TTC549 (cell line): ENCODE results near the gene IFT22.
"Not testable (repeated sequence)": the region's sequence is repeated elsewhere in the genome, so short reads cannot be mapped to it uniquely, and the experiment has no call there.

Source experiments
- FAIRE-seq: peaks from 2 replicates; lab custom pipeline; 2012; peaks lifted over from hg19 to GRCh38; lab: Jason Lieb, UNC

The IFT22 gene

DNA sequence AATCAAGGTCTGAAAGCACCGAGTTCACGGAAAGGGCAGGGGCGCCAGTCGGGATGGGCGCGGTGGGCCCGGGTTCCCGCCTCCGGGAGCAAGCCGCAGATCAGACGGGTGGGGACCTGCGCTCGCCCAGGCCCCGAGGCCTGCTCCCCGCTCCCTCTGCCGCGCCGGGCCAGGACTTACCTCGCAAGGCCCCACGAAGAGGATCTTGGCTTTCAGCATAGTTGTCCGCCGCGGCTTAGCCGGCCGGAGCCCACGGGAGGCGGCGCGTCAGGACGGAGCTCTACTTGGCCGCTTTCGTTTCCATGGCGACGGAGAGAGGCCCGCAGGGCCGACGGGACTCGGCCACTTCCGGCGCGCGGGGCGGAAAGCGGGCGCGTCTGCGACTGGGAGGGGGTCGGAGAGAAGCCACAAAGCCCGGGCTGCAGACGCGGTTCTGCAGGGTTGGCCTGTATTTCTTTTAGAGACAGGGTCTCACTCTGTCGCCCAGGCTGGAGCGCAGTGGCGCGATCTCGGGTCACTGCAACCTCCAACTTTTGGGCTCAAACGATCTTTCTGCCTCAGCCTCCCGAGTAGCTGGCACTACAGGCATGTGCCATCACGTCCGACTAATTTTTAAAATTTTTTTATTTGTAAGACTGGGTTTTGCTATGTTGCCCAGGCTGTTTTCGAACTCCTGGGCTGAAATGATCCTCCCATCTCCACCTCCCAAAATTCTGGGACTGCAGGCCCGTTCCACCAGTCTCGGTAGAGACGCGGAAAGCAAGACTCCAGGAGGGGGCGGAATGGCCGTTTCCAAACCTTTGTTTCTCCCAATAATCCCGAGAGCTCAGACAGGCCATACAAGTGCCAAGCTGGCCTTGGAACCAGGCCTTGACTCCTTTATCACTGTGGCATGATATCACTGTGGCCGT, at the start of gene IFT22:
Gene IFT22 (minus strand): TSS at position 322 of the 911 bp plus-strand sequence. CDS start 103 bp downstream, at position 219.
- no peak for FAIRE-seq

DNA sequence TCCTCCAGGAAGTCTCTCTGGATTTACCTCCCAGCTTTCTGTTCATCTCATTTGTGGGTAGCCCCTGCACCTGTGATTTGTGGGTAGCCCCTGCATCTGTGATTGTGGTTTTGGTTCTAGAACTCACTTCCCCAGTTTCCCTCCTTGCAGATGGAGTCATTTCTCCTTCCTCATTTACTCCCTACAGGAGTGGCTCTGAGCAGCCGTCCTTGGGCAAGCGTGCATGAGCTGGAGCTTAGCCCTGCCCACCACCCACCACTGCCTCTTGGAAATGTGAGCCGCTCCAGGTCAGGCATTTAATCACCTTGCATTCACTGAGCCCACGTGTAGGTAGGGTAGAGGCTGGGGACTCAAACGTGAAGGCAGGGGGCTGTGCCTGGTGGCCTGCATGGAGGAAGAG, 49.2 kb upstream of the IFT22 start:
- FAIRE-seq: no peak

DNA sequence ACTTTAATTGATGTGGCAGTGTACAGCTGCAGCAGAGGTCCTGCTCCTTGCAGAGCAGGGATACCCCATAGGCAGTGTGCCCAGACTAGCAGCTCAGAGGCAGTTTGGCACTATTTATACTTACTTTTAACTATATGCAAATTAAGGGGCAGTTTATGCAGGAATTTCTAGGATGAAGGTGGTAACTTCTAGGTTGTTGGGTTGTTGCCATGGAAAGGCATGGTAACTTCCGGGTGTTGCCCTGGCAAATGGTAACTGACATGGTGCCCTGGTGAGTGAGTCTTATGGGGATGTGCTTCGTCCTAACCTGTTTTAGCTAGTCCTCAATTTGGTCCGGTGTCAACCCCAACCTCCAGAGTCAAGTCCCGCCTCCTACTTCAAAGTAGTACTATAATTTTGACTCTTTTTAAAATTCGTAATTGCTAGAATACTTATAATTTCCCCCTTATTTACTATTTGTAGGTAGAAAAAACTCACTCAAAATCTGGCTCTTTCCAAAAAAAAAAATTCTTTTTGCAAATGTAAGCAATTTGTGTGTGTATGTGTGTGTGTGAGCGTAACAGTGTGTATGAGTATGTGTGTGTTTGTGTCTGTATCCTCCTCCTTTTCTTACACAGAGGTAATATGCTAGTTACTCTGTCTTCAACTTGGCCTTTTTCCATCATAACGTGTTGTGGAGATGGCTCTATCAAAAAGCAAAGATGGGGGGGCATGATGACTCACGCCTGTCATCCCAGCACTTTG, 47.0 kb upstream of the IFT22 start:
- no peak for FAIRE-seq

DNA sequence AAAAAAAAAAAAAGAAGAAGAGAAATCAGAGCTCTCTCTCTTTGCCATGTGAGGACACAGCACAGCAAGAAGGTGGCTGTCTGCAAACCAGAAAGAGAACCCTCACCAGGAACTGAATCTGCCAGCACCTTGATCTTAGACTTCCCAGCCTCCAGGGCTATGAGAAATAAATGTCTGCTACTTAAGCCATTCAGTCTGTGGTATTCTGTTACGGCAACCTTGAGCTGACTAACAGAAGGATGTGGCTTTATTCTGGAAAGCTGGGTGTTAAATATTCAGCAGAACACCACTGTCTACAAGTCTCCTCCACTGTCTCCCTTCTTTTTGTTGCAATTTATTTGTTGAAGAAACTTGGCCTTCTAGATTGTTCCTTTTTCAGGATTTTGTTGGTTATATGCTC, 46.1 kb upstream of the IFT22 start:
- FAIRE-seq: no peak

DNA sequence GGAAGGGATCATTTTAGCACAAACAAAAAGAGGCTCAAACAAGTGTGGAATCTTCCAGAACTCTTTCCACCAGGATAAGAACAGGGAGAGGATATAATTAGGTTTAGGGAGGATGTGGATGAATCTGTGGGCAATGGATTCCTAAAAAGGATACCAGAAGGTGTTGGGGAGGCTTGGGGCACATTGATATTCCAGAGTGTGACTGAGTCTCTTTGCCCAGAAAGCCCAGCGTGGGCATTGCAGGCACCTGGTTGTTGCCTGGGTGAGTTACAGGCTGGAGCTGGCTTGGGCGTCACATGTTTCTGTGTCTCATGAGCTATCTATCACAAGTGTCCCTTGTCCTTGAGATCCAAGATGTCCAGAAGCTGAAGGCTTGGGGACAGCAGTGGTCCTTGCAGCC, 44.3 kb upstream of the IFT22 start:
- no peak for FAIRE-seq

DNA sequence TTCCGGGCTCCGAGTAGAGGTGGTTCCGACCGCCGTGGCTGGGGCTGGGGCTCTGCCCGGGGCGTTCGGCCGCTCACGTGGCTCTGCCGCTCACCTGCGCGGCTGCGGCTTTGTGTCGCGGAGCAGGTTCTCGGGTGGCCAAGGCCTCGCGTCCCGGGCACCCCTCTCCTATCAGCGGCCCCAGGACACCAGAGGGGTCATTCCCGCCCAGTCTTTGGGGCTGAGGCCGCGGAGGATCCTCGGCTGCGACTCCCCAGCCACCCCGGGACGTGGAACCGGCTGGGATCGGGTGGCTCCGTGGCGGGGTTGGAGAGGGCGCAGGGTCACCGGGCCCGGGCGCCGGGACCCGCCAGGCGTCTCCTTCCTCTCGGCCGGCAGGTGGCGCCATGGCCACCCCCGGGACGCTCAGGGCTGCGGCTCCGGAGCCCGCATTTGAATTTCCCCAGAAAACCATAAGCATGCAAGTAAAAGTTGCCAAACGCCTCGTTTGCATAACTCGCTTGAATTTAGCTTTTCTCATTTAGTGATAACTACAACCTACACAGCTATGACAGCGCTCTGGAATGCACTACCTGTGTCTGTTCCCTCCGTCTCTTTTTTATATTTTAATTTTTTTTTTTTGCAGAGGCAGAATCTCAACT, 42.2 kb upstream of the IFT22 start:
- no peak for FAIRE-seq

DNA sequence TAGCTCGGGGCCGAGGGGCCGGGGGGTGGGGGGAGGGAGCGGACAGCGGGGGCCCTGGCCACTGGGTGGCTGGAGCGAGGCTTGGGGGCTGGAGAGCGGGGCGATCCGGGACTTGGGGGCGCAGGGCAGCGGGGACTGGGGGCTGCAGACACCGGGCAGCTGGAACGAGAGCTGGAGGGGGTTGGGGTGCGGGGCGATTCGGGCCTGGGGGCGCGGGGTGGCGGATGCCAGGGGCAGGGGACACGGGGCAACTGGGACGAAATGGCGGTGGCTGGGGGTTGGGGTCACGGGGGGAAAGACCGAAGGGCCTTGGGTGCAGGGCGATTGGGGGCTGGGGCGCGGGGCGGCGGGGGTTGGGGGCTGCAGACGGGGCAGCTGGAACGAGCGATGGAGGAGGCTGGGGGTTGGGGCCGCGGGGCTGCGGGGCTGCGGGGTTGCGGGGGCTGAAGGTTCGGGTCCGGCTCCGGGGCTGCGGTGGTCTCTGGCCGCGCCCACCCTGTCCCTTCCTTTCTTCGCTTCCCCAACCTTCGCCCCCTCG, 41.7 kb upstream of the IFT22 start:
- FAIRE-seq: no peak

DNA sequence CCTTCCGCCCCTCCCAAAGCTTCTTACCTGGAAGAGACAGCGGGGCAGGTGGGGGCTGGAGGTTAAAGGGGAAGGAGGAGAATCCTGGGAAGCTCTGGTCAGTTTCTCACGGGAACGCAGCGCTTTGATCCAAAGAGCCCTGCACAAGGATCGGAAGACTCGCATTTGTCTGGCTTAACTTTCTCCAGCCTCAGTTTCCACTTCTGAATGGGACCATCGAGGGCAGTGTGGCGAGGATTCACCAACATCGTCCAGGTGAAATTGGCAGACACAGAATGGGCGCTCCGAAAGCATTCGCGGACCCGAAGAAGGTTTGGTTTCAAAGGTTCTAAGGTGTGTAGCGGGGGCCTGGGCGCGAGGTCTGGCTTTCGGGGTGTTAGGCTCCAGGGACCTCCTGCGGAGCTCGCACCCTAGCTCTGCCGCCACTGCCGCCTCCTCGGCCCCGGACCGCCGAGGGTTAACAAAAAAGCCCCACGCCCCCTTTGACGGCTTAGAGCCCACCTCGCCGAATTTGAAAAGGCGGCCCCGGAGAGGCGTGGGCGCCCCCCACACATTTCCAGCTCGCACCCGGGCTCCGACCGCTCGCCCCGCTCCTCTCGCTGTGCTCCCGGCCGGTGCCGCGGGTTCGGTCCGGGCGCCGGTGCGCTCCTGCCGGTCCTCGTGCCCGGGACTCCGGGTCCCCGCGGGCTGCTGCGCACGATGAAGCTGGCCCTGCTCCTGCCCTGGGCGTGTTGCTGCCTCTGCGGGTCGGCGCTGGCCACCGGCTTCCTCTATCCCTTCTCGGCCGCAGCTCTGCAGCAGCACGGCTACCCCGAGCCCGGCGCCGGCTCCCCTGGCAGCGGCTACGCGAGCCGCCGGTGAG, 41.0 kb upstream of the IFT22 start, which contains the start of gene COL26A1:
Gene COL26A1 (plus strand): TSS at position 542 of the 862 bp plus-strand sequence. CDS start 158 bp downstream, at position 700.
- no peak for FAIRE-seq

DNA sequence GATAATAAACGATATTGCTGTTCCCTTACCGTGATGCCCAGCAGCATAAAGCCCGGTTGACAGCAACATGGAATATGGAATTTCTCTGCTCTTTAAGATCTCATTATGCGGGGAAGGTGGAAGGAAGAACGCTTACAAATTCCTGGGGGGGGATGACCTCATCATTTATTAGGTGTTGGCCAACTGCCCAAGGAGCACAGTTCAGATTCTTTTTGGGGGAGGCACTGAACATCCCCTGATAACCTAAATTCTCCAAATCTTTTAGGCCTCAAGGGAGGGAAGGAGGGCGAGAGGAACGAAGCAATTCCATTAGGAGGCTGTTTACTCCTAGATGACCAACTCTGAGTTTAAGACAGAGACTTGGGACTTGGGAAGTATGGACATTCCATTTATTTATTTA, 35.8 kb upstream of the IFT22 start:
- no peak for FAIRE-seq

DNA sequence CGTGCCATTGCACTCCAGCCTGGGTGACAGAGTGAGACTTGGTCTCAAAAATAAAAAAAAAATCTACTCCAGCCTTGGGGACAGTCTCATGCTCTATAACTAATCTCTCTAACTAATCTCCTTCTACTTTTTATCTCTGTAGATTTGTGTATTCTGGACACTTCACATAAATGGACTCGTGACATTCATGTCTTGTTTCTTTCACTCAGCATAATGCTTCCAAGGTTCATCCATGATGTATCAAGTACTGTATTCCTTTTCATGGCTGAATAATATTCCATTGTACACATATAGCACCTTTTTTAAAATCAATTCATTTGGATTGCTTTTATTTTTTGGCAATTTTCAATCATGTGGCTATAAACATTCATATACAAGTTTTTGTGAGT, 31.3 kb upstream of the IFT22 start:
- FAIRE-seq: no peak

DNA sequence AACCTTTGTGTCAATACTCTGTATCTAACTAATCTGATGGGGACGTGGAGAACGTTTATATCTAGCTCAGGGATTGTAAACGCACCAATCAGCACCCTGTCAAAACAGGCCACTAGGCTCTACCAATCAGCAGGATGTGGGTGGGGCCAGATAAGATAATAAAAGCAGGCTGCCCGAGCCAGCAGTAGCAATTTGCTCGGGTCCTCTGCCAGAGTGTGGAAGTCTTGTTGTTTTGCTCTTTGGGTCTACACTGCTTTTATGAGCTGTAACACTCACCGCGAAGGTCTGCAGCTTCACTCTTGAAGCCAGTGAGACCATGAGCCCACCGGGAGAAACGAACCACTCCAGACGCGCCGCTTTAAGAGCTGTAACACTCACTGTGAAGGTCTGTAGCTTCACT, 27.7 kb upstream of the IFT22 start:
- not testable (repeated sequence) for FAIRE-seq

DNA sequence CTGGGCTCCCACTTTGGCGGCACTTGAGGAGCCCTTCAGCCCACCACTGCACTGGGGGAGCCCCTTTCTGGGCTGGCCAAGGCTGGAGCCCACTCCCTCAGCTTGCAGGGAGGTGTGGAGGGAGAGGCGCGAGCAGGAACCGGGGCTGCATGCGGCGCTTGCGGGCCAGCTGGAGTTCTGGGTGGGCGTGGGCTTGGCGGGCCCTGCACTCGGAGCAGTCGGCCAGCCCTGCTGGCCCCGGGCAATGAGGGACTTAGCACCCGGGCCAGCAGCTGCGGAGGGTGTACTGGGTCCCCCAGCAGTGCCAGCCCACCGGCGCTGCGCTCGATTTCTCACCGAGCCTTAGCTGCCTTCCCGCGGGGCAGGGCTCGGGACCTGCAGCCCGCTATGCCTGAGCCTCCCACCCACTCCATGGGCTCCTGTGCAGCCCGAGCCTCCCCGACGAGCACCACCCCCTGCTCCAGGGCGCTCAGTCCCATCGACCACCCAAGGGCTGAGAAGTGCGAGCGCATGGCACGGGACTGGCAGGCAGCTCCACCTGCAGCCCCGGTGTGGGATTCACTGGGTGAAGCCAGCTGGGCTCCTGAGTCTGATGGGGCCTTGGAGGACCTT, 26.9 kb upstream of the IFT22 start:
- FAIRE-seq: not testable (repeated sequence)

DNA sequence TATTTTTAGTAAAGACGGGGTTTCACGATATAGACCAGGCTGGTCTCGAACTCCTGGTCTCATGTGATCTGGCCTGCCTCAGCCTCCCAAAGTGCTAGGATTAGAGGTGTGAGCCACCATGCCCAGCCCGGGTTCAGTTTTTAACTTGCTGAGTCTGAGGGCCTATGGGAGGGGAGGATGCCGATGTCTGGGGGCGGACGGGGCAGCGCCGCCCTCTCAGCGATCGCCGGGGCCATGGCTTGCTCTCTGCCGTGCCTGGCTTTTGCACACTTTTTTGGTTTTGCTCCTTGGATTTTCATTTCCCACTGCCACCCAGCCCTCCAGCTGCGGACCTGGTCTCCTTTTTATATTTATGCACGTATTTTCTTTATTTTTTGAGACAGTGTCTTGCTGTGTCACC, 25.9 kb upstream of the IFT22 start:
- FAIRE-seq: no peak

DNA sequence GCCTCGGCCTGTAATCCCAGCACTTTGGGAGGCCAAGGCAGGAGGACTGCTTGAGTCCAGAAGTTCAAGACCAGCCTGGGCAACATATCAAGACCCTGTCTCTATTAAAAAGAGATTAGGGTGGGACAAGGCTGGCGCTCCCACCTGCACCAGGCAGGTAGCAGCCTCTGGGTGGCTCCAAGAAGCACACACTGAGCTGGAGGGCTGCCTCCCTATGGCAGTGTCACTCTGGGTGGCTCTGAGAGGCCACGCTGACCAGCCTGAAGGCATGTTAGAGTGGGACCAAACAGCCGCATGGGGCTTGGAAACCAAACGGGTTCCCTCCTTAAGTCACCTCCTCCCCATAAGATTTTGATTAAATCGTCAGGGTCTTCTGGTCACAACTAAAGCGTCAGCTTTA, 21.3 kb upstream of the IFT22 start:
- no peak for FAIRE-seq

DNA sequence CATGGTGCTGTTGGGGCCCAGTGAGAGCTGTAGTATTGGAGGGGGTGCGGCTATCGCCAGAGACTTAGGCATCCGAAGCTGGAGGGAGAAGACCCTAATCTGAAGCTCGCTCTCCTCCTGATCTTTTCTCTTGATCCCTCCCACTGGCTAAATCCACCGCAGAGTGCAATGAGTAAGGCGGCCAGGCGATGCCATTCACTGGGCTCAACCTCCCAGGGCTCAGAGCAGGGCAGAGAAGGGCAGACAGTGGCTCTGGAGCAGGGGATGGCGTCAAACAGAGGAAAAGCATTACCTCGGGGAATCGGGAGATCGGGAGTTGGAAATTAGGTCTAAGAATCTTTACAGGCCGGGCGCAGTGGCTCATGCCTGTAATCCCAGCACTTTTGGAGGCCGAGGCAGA, 18.8 kb upstream of the IFT22 start:
- FAIRE-seq: no peak

DNA sequence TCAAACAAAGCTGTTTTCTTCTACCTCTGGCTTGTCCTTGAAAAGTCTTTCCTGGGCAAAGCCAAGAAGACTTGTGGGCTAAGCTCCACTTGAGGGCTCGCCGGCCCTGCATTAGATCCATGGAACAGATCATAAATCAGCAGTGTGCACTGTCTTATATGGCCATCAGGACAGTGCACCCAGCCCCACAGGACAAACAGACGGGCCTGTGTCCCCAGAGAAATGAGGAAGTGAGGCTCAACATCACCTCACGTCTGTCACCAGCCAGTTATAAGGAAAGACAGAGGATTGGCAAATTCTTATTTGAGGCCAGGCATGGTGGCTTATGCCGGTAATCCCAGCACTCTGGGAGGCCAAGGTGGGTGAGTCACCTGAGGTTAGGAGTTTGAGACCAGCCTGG, 12.3 kb upstream of the IFT22 start:
- no peak for FAIRE-seq

DNA sequence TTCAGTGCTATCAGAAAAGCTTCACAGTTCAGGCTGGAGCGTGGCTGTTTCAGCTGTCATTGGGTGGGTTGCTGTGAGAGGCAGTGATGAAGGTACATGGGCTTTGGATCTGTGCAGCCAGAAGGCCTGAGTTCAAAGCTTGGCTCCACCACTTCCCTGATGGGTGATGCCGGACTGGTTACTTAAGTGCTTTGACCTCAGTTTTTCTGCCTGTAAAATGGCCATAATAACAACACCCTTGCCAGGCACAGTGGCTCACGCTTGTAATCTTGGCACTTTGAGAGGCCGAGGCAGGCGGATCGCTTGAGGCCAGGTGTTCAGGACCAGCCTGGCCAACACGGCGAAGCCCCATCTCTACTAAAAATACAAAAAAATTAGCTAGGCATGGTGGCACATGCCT, 10.4 kb upstream of the IFT22 start:
- no peak for FAIRE-seq

DNA sequence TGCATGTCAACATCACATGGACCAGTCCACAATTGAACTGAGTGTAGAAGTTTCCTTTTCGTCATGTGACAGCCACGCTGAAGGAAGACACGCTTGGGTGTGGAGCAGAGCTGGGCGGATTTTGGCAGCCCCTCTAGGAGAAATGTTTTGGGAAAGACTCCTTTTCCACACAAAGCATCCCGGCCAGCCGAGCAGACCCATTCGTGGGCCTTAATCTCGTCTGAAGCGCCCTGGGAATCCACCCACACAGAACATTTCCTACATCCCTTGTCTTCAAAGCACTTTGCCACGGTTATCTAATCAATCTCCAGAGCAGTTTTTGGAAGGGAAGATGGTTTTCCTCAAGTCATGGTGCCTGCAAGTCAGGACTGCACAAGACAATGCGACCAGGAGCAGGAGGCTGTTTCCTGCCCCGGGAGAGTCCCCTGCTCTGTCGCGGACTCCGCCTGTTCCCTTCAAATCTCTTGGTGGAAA, 8.4 kb upstream of the IFT22 start:
- FAIRE-seq: no peak

DNA sequence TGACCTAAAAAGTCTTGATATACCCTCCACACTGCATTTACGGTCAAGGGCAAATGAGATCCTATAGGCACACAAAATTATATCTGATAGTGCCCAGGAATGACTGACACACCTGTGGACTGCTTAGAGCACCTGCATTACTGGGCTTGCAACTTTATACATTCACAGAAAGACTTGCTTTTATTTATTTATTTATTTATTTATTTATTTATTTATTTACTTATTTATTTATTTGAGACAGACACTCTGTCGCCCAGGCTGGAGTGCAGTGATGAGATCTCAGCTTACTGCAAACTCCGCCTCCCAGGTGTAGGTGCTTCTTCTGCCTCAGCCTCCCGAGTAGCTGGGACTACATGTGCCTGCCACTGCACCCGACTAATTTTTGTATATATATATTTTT, 6.5 kb upstream of the IFT22 start:
- FAIRE-seq: no peak

DNA sequence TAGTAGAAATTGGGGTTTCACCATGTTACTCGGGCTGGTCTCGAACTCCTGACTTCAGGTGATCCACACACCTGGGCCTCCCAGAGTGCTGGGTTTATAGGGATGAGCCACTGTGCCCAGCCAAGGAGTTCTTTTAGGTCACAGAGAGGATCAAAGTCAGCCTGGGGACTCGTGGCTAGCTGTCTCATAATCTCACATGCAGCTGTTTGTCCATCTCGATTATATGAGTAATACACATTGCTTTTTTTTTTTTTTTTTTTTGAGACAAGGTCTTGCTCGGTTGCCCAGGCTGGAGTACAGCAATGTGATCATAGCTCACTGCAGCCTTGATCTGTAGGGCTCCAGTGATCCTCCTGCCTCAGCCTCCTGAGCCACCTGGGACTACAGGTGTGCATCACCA, 2.2 kb downstream of the IFT22 start:
- FAIRE-seq: no peak

DNA sequence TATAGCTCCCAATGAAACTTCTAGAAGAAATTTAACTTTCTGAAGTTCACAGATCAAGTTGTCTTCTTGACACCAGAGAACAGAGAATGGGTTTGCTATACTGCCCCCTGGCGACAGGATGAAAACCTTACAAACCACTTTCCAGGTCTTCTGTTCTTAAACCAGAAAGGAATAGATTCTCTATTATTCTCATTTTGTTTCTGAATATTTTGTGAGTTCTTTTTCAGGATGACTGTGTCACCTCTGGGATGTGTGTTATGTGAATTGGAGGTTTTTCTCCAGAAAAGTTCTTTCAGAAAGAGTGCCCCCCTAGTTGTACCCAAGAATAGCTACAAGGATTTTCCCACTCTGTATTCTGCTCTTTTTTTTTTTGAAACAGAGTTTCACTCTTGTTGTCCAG, 6.3 kb downstream of the IFT22 start:
- FAIRE-seq: no peak
